Measurements from ENCODE around the gene MTHFSD. TPM values are rescaled to one million over a fixed set of nuclear protein-coding genes. Genes with fewer than 3 reads are reported as not detected.

Gene MTHFSD
- polyA plus RNA-seq, 1 donor from 2014 or later = 25.0 TPM

DNA sequence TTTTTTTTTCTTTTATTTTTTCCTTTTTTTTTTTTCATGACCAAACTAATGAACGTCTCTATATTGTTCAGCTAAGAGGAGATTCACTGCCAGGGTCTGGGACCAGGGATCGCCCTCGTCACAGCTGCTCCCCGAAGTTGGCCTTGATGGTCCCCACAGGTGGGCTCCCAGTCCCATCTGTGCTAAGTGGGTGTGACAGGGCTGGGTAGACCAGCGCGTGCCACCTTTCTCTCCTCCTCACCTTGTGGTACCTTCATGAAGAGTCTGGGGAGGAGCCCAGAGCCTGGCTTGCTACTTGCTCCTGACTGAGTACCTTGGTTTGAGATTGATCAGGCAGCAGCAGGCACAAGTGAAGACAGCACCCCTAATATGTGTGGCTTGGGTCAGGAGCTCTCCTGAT is 51.2 kb downstream of the MTHFSD start:
- H3K27ac ChIP-seq (ENCODE audit: low read length) = no peak overlapping the region
- H2AFZ ChIP-seq (ENCODE audit: low read depth, low read length) = no peak overlapping the region
- no peaks in the 10 kb centered on the region for H4K20me1 ChIP-seq (ENCODE audit: insufficient read depth)

DNA sequence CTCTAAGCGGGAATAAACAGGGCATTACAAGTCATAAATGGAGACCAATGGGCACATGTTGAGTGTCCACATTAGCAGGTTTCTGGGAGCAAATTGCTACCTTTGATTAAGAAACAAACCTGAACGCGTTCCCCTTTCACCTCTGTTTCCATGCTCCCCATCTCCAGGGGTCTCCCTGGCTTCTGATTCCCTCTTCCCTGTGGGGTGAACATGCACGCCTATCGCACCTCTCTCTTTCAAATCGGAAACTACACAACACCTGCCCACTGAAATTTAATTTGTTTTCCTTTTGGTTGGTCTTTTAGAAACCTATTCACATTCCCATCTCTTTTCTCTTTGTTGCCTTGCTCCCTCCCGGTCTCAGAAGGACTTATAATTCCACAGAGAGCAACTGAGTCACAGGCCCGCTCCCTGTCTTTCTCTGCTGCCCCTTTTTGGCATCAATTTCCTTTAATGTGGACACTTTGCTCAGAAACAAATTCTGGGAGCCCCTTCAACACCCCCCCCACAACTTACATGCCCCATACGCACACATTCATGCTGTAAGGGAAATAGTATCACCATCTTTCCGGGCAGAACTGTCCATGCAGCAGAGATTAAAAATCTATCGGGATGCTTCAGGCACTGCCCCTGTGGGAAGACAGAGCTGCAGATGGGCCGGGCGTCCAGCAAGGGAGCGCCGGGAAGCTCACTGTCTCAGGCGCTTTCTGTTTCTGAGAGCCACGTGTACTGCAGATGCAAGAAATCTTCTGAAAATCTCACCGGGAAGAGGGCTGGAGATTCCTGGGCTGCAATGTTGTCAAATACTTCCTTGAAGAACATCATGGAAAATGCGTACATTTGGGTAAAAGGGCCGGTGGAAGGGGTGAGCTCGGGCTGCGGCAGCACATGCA is 51.9 kb downstream of the MTHFSD start:
- no peak overlapping the region for H3K4me2 ChIP-seq (ENCODE audit: low read length)
- no peaks in the 10 kb centered on the region for H3F3A ChIP-seq (ENCODE audit: insufficient read depth, low read length, poor library complexity, severe bottlenecking)
- H3K9me3 ChIP-seq (ENCODE audit: low read length) = no peaks in the 10 kb centered on the region
- no peaks in the 10 kb centered on the region for H4K20me1 ChIP-seq (ENCODE audit: insufficient read depth)
- no peaks in the 10 kb centered on the region for H3K79me2 ChIP-seq (replicated peaks; ENCODE audit: insufficient read depth, low read length)
- peaks cover 98% of the 10 kb centered on the region for H3K27me3 ChIP-seq (ENCODE audit: insufficient read depth, low read depth, low read length)
- H2AFZ ChIP-seq (ENCODE audit: low read depth, low read length) = no peak overlapping the region
- no peak overlapping the region for H3K27ac ChIP-seq (ENCODE audit: low read length)
- H3K9me2 ChIP-seq (ENCODE audit: insufficient read depth, low read length) = no peaks in the 10 kb centered on the region
- H3K9ac ChIP-seq (ENCODE audit: low read length) = no peak overlapping the region
- H3K36me3 ChIP-seq (ENCODE audit: insufficient read depth, low read length) = no peaks in the 10 kb centered on the region
- TF ChIP-seq MXI1 (conservative IDR thresholded peaks at IDR 0.05; ENCODE audit: poor library complexity, severe bottlenecking) (no peak), POLR2AphosphoS5 (IDR thresholded peaks at IDR 0.05) (peak; percentile 15)
- no peak overlapping the region for H3K4me3 ChIP-seq (ENCODE audit: low read length)

More for the DNA sequence above, 51.2 kb downstream of the MTHFSD start:
- H3K9ac ChIP-seq (ENCODE audit: low read length) = no peak overlapping the region
- peaks cover 98% of the 10 kb centered on the region for H3K27me3 ChIP-seq (ENCODE audit: insufficient read depth, low read depth, low read length)
- no peak overlapping the region for H3K4me3 ChIP-seq (ENCODE audit: low read length)
- TF ChIP-seq, protein P1, sequence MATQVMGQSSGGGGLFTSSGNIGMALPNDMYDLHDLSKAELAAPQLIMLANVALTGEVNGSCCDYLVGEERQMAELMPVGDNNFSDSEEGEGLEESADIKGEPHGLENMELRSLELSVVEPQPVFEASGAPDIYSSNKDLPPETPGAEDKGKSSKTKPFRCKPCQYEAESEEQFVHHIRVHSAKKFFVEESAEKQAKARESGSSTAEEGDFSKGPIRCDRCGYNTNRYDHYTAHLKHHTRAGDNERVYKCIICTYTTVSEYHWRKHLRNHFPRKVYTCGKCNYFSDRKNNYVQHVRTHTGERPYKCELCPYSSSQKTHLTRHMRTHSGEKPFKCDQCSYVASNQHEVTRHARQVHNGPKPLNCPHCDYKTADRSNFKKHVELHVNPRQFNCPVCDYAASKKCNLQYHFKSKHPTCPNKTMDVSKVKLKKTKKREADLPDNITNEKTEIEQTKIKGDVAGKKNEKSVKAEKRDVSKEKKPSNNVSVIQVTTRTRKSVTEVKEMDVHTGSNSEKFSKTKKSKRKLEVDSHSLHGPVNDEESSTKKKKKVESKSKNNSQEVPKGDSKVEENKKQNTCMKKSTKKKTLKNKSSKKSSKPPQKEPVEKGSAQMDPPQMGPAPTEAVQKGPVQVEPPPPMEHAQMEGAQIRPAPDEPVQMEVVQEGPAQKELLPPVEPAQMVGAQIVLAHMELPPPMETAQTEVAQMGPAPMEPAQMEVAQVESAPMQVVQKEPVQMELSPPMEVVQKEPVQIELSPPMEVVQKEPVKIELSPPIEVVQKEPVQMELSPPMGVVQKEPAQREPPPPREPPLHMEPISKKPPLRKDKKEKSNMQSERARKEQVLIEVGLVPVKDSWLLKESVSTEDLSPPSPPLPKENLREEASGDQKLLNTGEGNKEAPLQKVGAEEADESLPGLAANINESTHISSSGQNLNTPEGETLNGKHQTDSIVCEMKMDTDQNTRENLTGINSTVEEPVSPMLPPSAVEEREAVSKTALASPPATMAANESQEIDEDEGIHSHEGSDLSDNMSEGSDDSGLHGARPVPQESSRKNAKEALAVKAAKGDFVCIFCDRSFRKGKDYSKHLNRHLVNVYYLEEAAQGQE (IDR thresholded peaks at IDR 0.05; ENCODE audit: borderline replicate concordance) = no peak
- TF ChIP-seq RAD21 (conservative IDR thresholded peaks at IDR 0.05) = no peak
- TF ChIP-seq TAF1 (IDR thresholded peaks at IDR 0.05; ENCODE audit: low read depth) = no peak
- no peak for TF ChIP-seq EZH2 (IDR thresholded peaks at IDR 0.05; ENCODE audit: borderline replicate concordance, insufficient read depth, low read length, poor library complexity, severe bottlenecking)
- no peak for TF ChIP-seq MXI1 (conservative IDR thresholded peaks at IDR 0.05; ENCODE audit: poor library complexity, severe bottlenecking)
- H3K4me2 ChIP-seq (ENCODE audit: low read length) = no peak overlapping the region
- no peaks in the 10 kb centered on the region for H3K9me3 ChIP-seq (ENCODE audit: low read length)
- H3K9me2 ChIP-seq (ENCODE audit: insufficient read depth, low read length) = no peaks in the 10 kb centered on the region
- H3F3A ChIP-seq (ENCODE audit: insufficient read depth, low read length, poor library complexity, severe bottlenecking) = no peaks in the 10 kb centered on the region
- H3K36me3 ChIP-seq (ENCODE audit: insufficient read depth, low read length) = no peaks in the 10 kb centered on the region
- H3K79me2 ChIP-seq (replicated peaks; ENCODE audit: insufficient read depth, low read length) = no peaks in the 10 kb centered on the region

DNA sequence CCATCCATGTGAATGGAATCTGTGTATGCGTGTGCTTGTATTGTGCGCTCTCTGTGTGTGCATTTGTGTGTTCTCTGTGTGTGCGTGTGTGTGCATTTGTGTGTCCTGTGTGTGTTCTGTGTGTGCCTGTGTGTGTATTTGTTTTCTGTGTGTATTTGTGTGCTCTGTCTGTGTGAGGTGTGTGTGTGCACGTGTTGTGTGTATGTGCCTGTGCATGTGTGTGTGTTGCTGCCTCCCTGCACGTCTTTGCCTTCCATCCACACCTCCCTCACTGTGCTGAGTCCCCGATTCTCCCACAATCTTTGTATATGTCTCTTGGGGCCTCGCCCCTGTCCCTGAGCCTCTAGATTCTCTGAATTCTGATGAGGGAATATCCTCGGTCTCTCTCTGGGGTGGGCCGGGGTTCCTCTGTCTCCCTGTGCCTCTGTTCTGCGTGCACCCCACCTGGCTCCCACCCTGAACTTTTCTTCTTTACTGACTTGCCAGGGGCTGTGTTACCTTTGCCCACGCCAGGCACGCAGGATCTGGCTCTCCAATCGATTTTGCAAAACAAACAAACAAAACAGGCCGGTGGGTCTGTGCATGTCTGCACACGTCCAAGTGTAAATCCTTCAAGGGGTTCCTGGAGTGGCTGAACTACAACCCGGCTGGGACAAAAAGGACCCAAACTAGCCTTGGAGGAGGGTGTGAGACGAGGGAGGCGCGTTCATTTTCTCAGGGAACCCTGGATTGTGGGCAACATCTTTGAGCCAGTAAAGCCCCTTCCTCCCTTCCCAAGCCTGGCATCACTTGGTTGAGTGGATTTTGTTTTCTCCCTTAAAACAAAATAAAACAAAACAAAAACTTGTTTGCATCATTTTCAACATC is 52.8 kb downstream of the MTHFSD start:
- H3K4me3 ChIP-seq (ENCODE audit: low read length) = no peak overlapping the region
- no peak overlapping the region for H3K9ac ChIP-seq (ENCODE audit: low read length)
- H3K9me2 ChIP-seq (ENCODE audit: insufficient read depth, low read length) = no peaks in the 10 kb centered on the region
- no peaks in the 10 kb centered on the region for H3K36me3 ChIP-seq (ENCODE audit: insufficient read depth, low read length)
- H3K9me3 ChIP-seq (ENCODE audit: low read length) = no peaks in the 10 kb centered on the region
- no peaks in the 10 kb centered on the region for H3K79me2 ChIP-seq (replicated peaks; ENCODE audit: insufficient read depth, low read length)
- TF ChIP-seq SMC3 (conservative IDR thresholded peaks at IDR 0.05; ENCODE audit: poor library complexity) = no peak
- no peak for TF ChIP-seq EZH2 (IDR thresholded peaks at IDR 0.05; ENCODE audit: borderline replicate concordance, insufficient read depth, low read length, poor library complexity, severe bottlenecking)
- no peak for TF ChIP-seq RAD21 (conservative IDR thresholded peaks at IDR 0.05)
- TF ChIP-seq POLR2AphosphoS5 (IDR thresholded peaks at IDR 0.05) = no peak
- TF ChIP-seq EP300 (conservative IDR thresholded peaks at IDR 0.05; ENCODE audit: poor library complexity, severe bottlenecking) = no peak
- TF ChIP-seq MXI1 (conservative IDR thresholded peaks at IDR 0.05; ENCODE audit: poor library complexity, severe bottlenecking) = no peak
- TF ChIP-seq TAF1 (IDR thresholded peaks at IDR 0.05; ENCODE audit: low read depth) = no peak
- TF ChIP-seq, protein P2, sequence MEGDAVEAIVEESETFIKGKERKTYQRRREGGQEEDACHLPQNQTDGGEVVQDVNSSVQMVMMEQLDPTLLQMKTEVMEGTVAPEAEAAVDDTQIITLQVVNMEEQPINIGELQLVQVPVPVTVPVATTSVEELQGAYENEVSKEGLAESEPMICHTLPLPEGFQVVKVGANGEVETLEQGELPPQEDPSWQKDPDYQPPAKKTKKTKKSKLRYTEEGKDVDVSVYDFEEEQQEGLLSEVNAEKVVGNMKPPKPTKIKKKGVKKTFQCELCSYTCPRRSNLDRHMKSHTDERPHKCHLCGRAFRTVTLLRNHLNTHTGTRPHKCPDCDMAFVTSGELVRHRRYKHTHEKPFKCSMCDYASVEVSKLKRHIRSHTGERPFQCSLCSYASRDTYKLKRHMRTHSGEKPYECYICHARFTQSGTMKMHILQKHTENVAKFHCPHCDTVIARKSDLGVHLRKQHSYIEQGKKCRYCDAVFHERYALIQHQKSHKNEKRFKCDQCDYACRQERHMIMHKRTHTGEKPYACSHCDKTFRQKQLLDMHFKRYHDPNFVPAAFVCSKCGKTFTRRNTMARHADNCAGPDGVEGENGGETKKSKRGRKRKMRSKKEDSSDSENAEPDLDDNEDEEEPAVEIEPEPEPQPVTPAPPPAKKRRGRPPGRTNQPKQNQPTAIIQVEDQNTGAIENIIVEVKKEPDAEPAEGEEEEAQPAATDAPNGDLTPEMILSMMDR (IDR thresholded peaks at IDR 0.05; ENCODE audit: poor library complexity, severe bottlenecking) = no peak
- TF ChIP-seq, protein P1 (IDR thresholded peaks at IDR 0.05; ENCODE audit: borderline replicate concordance) = no peak
- no peak overlapping the region for H3K4me2 ChIP-seq (ENCODE audit: low read length)
- H3K27ac ChIP-seq (ENCODE audit: low read length) = no peak overlapping the region
- H4K20me1 ChIP-seq (ENCODE audit: insufficient read depth) = no peaks in the 10 kb centered on the region
- no peak overlapping the region for H2AFZ ChIP-seq (ENCODE audit: low read depth, low read length)
- H3K27me3 ChIP-seq (ENCODE audit: insufficient read depth, low read depth, low read length) = peaks cover 98% of the 10 kb centered on the region
- no peaks in the 10 kb centered on the region for H3F3A ChIP-seq (ENCODE audit: insufficient read depth, low read length, poor library complexity, severe bottlenecking)
